Measurements from ENCODE around the gene HTN1.

The HTN1 gene

DNA sequence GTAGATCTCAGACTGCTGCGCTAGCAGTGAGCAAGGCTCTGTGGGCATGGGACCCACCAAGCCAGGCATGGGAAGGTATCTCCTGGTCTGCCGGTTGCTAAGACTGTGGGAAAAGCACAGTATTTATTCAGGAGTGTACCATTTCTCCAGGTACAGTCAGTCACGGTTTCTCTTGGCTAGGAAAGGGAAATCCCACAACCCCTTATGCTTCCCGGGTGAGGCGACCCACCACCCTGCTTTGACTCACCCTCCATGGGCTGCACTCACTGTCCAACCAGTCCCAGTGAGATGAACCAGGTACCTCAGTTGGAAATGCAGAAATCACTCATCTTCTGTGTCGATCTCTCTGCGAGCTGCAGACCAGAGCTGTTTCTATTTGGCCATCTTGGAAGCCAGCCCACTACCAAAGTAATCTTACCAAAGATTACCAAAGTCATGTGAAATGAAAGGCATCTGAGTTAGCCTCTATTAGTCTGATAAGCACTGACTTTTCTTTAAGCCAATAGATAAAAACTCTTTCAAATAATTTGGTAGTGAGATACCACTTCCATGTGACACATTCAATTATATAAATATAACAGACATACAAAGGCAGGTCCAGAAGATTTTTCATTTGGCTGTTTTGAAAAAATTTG lies 8.5 kb upstream of the HTN1 start:
- TF ChIP-seq, protein P1, sequence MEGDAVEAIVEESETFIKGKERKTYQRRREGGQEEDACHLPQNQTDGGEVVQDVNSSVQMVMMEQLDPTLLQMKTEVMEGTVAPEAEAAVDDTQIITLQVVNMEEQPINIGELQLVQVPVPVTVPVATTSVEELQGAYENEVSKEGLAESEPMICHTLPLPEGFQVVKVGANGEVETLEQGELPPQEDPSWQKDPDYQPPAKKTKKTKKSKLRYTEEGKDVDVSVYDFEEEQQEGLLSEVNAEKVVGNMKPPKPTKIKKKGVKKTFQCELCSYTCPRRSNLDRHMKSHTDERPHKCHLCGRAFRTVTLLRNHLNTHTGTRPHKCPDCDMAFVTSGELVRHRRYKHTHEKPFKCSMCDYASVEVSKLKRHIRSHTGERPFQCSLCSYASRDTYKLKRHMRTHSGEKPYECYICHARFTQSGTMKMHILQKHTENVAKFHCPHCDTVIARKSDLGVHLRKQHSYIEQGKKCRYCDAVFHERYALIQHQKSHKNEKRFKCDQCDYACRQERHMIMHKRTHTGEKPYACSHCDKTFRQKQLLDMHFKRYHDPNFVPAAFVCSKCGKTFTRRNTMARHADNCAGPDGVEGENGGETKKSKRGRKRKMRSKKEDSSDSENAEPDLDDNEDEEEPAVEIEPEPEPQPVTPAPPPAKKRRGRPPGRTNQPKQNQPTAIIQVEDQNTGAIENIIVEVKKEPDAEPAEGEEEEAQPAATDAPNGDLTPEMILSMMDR (IDR thresholded peaks at IDR 0.05), result no peak

DNA sequence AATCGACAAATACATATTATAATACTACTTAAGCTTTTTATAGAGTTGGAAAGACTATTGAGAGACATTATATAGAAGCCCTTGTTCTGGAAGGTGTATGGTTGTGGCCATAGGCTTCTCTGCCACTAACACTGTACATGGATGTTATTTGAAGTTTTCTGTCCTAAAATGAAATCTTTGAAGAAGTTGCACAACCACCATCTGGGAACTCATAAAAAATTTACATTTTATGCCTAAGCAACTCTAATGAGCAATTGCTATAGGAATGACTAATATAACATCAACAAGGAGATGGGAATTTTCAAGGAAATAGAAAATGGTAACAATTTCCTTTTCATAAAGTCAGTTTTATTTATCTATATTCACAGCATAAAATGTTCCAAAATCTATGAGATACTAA lies 7.4 kb downstream of the HTN1 start:
- TF ChIP-seq, protein P1 (IDR thresholded peaks at IDR 0.05), result no peak

- TF ChIP-seq, protein P1 (IDR thresholded peaks at IDR 0.05), result no peak
Observed at GRCh38 chr4:70059149-70059548, 8.9 kb downstream of the HTN1 start.

DNA sequence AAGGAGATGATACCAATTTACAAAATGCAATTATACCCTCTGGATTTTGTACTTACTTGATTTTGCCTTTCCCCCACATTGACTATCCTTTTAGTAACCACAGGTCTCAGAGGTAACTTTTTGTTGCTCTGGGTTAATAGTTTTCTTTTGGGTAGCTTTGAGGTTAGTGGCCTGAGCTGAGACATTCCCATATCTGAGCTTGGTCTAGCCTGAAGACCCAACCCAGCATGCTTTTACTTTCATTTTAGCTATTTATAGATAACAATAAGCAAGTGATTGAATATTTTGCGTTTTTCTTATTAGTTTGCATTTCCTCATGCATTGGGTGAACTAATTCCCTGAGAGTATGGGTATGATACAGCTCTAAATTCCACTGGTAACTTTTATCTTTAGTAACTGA lies 11.8 kb downstream of the HTN1 start:
- TF ChIP-seq, protein P1 (IDR thresholded peaks at IDR 0.05), result no peak

DNA sequence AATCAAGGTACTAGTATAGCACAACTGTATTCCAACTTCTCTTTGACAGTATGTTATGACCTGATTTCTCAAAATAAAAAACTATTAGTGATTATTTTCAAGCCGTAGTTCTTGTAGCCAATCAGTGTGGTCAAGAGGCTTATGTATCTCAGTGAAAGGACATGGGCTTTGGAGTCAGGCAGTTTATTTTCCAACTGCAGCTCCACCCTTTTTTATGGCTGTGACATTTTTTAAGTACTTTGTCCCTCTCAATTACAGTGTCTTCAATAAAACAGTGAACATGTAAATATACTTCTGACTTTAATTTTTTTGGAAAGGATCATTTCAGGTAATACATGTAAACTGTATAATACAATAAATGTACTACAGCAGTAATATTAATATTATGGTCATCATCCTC lies 30.0 kb downstream of the HTN1 start:
- TF ChIP-seq, protein P1 (IDR thresholded peaks at IDR 0.05), result no peak

DNA sequence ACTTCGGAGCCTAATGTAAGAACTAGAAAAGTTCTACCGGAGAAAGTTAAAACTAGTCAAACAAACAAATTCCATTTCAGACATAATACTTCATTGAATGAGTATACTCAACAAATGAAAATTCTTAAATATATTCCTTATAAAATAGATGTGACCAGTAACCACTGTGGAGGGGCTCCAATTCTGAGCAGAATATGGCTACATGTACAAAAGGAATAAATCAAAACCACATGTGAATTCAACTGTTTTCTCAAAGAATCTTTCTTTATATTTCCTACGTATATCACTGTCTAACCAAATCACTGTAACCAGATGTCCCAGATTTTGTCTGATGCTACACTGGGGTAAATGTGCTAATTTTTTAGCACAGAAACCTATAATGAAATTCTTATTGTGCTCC lies 49.0 kb downstream of the HTN1 start:
- TF ChIP-seq, protein P1 (IDR thresholded peaks at IDR 0.05), result no peak
